ENCODE data around the gene MISP. TPM values are rescaled to one million over a fixed set of nuclear protein-coding genes. Genes with fewer than 3 reads are reported as not detected.
"Not testable (repeated sequence)": the region's sequence is repeated elsewhere in the genome, so short reads cannot be mapped to it uniquely, and the experiment has no call there.

Gene MISP
- total RNA-seq, 1 donor: not detected

DNA sequence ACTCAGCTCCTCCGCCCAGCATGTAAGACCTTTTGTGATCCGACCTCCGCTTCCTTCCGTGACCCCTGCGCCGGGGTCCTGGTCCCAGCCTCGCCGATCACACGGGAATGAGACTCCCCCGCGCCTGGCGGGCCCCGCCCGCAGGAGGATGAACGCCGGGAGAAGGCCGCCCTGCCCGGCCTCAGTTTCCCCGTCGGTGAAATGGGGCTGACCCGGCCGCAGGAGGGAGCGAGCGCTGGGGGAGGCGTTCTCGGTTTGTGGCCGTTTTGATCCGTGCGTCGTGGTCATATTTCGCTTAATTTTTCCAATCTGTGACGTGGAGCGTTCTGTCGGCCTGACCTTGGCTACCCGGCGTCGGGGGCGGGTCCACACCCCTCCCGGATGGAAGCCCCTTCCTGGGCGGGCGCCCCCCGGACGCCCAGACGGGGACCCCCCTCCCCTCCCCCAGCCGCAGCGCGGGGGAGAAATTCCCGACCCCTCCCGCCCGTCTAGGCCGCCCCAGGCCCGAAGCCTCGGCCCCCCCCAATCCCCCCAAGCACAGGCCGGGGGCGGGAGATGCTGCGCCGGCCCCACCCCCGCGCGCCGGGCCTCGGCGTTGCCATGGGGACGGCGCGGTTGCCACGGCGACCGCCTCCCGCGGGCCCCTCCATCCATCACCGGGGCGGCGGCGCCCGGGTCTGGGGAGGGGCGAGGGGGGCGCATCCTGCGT, 31.1 kb upstream of the MISP start:
- no peaks in the 10 kb centered on the region for H3K4me1 ChIP-seq (ENCODE audit: insufficient read depth, low read length)
- H3K4me3 ChIP-seq (ENCODE audit: low read length): no peak overlapping the region
- H3K27me3 ChIP-seq (ENCODE audit: insufficient read depth, low read length): peaks cover 14% of the 10 kb centered on the region
- no peaks in the 10 kb centered on the region for H3K9me3 ChIP-seq (ENCODE audit: low read depth, low read length)

DNA sequence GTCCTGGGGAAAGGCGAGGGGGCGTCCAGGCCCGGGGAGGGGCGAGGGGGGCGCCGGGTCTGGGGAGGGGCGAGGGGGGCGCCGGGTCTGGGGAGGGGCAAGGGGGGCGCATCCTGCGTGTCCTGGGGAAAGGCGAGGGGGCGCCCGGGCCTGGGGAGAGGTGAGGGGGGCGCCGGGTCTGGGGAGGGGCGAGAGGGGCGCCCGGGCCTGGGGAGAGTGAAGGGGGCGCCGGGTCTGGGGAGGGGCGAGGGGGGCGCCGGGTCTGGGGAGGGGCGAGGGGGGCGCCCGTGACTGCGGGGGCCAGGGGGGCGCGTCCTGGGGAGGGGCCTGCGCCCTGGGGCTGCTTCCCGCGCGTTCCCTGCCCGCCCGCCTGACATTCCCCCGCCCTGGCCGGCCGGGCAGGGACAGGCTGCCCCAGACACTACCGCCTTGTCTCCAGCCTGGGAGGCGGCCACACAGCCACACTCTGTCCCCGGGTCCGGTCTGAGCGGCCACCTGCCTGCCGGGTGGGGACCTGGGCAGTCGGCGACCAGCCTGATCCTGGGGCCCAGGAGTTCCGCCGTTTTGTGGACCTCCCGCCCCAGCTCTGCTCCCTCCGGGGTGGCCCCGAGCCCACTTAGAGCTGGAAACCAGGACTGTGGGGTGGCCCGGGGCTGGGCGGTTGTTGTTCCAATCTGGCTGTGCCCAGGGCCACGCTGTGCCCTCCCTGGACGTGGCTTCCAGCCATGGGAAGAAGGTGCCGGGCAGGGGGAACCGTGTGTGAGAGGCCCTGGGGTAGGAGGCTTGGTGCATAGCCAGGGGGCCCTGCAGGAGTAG, 30.4 kb upstream of the MISP start:
- H3K4me3 ChIP-seq (ENCODE audit: low read length): no peak overlapping the region
- no peaks in the 10 kb centered on the region for H3K9me3 ChIP-seq (ENCODE audit: low read depth, low read length)
- H3K27me3 ChIP-seq (ENCODE audit: insufficient read depth, low read length): peaks cover 14% of the 10 kb centered on the region
- H3K4me1 ChIP-seq (ENCODE audit: insufficient read depth, low read length): no peaks in the 10 kb centered on the region

DNA sequence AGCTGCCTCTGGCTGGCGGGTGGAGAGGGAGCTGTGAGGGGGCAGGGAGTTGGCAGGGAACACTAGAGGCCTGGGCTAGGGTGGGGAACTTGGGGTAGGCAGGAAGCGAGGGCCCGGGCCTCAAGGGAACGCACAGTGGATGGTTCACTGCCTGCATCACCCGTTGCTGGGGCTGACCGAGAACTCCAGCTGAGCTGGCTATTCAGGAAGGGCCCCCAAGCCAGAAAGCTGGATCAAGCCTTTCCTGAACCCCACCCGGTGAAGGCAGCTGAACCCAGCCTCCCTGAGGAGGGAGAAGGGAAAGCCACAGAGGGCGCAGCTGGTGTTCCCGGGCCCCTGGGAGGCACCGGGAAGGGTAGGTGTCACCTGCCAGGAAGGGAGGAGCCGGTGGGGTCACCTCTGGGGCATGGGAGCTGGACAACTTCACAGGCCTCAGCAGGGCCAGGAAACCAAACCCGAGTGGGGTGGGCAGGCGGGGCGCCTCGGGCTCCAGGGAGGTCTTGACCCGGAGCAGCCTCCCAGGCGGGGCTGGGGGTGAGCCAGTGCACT, 28.3 kb upstream of the MISP start:
- peaks cover 14% of the 10 kb centered on the region for H3K27me3 ChIP-seq (ENCODE audit: insufficient read depth, low read length)
- H3K4me3 ChIP-seq (ENCODE audit: low read length): no peak overlapping the region
- H3K9me3 ChIP-seq (ENCODE audit: low read depth, low read length): no peaks in the 10 kb centered on the region
- H3K4me1 ChIP-seq (ENCODE audit: insufficient read depth, low read length): no peaks in the 10 kb centered on the region

DNA sequence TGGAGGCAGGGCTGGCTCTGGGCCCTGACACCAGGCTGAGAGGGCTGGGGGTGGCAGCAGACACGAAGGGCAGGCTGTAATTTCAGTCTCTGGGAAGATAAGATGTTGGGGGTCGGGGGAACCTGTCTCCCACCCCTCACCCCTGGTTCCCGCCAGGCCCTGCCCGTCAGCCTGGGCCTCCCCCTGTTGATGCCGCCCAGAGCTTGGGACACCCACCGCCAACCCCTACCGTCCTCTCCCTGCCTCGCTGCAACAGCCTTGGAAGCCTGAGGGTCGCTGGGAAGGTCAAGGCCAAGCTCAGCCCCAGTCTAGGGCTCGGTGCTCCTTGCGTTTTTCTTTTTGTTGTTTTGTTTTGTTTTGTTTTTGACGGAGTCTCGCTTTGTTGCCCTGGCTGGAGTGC, 27.7 kb upstream of the MISP start:
- no peak overlapping the region for H3K4me3 ChIP-seq (ENCODE audit: low read length)

DNA sequence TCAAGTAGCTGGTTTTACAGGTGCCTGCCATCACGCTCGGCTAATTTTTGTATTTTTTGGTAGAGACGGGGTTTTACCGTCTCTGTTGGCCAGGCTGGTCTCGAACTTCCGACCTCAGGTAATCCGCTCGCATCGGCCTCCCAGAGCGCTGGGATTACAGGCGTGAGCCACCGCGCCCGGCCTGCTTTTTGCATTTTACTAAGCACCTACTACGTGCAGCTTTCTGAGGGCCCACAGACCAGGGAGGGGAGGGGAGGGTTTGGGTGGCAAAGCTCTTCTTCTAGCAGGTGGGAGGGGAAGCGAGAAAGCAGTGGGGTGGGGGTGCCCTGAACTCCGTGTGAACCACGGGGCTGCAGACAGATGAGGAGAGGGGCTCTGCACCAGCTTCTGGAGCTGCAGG, 27.2 kb upstream of the MISP start:
- H3K4me1 ChIP-seq (ENCODE audit: insufficient read depth, low read length): no peaks in the 10 kb centered on the region
- peaks cover 12% of the 10 kb centered on the region for H3K27me3 ChIP-seq (ENCODE audit: insufficient read depth, low read length)
- no peaks in the 10 kb centered on the region for H3K9me3 ChIP-seq (ENCODE audit: low read depth, low read length)
- H3K4me3 ChIP-seq (ENCODE audit: low read length): no peak overlapping the region

More for the DNA sequence above, 27.7 kb upstream of the MISP start:
- Histone ChIP-seq H3K9me3 (ENCODE audit: low read depth, low read length) (no peaks in the 10 kb centered on the region), H3K27me3 (ENCODE audit: insufficient read depth, low read length) (peaks cover 14% of the 10 kb centered on the region), H3K4me1 (ENCODE audit: insufficient read depth, low read length) (no peaks in the 10 kb centered on the region)

DNA sequence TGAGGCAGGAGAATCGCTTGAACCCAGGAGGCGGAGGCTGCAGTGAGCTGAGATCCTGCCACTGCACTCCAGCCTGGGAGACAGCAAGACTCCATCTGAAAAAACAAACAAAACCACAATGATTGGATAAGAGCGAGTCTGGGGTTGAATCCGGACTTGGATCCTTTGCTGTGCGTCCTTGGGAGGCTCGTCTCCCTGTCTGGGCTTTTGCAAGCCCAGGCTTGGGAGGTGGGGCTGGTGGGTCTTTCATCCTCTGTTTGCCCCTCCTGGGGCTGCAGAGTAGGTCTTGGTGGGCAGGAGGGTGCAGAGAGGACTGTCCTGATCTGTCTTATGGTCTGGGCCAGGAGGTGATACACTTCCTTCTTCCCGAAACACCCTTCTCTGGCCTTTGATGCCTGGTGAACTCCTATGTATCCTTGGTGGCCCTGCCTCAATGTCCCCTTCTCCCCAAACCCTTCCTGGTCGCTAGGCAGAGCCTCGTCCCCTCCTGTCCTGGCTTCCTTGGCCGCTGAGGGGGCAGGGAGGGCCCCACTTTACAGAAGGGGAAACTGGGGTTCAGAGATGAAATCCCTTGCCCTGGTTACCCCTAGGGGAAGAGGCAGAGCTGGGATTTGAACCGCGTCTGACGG, 25.3 kb upstream of the MISP start:
- Histone ChIP-seq H3K27me3 (ENCODE audit: insufficient read depth, low read length) (peaks cover 4% of the 10 kb centered on the region), H3K4me1 (ENCODE audit: insufficient read depth, low read length) (no peaks in the 10 kb centered on the region), H3K4me3 (ENCODE audit: low read length) (no peak overlapping the region), H3K9me3 (ENCODE audit: low read depth, low read length) (no peaks in the 10 kb centered on the region)

DNA sequence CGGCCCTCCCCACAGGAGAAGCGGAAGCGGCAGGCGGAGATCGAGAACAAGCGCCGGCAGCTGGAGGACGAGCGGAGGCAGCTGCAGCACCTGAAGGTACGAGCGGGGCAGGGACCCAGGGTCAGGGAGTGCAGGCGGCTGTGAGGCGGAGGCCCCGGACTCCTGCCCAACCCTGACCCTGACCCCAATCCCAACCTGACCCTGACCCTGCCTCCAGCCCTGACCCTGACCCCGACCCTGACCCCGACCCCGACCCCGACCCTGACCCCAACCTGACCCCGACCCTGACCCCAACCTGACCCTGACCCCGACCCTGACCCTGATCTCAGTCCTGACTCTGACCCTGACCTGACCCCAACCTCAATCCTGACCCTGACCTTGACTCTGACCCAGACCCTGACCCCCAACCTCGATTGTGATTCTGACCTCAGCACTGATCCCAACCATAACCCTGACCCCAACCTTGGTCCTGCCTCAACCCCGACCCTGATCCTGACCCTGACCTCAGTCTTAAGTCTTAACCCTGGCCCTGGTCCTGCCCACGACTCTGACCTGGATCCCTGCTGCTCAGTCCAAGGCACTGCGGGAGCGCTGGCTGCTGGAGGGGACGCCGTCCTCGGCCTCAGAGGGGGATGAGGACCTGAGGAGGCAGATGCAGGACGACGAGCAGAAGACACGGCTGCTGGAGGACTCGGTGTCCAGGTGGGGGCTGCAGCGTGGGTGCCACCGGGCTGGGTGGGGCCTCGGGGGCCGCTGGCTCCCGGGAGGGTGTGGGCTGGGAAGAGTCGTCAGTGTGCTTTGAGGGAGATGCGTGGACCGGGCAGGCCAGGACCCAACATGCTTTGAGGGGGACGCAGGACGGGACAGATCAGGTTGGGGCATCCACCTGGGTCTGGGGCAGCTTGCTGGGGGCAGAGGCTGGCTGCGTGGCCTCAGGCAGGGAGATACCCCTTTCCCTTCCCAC, 23.6 kb upstream of the MISP start:
- Histone ChIP-seq H3K4me1 (ENCODE audit: insufficient read depth, low read length) (no peaks in the 10 kb centered on the region), H3K4me3 (ENCODE audit: low read length) (no peak overlapping the region), H3K9me3 (ENCODE audit: low read depth, low read length) (no peaks in the 10 kb centered on the region), H3K27me3 (ENCODE audit: insufficient read depth, low read length) (no peaks in the 10 kb centered on the region)

DNA sequence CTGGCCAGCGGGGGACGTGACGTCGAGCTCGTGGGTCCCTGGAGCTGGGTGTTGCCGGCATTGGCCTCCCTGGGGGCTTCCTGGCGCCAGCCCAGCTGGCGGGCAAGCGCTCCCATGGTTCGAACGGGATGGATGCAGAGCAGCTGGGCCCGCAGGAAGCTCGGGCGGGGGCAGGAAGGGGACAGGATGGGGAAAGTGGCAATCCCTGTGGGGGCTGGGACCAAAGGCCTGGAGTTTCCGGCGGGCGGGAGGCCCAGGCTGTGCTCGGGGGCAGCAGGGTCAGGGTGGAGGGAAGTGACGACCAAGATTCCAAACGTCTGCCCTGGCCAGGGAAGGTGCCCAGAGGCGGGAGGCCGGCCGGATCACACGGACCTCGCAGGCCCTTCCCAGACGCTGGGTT, 22.9 kb upstream of the MISP start:
- H3K4me1 ChIP-seq (ENCODE audit: insufficient read depth, low read length): no peaks in the 10 kb centered on the region
- no peaks in the 10 kb centered on the region for H3K9me3 ChIP-seq (ENCODE audit: low read depth, low read length)
- no peak overlapping the region for H3K4me3 ChIP-seq (ENCODE audit: low read length)
- no peaks in the 10 kb centered on the region for H3K27me3 ChIP-seq (ENCODE audit: insufficient read depth, low read length)

DNA sequence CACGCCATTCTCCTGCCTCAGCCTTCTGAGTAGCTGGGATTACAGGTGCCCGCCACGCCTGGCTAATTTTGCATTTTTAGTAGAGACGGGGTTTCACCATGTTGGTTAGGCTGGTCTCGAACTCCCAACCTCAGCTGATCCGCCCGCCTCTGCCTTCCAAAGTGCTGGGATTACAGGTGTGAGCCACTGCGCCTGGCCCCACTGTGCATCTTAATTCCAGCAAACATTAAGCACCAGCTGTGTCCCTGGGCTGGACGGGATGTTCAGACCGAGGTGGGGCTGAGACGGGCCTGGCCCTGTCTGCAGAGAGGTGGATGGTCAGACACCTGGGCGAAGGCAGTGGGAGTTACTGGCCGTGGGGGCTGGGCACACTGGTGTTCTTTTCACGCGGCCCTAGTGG, 21.3 kb upstream of the MISP start:
- H3K4me3 ChIP-seq (ENCODE audit: low read length); H3K4me1 ChIP-seq (ENCODE audit: insufficient read depth, low read length); H3K27me3 ChIP-seq (ENCODE audit: insufficient read depth, low read length); H3K9me3 ChIP-seq (ENCODE audit: low read depth, low read length): not testable (repeated sequence)

DNA sequence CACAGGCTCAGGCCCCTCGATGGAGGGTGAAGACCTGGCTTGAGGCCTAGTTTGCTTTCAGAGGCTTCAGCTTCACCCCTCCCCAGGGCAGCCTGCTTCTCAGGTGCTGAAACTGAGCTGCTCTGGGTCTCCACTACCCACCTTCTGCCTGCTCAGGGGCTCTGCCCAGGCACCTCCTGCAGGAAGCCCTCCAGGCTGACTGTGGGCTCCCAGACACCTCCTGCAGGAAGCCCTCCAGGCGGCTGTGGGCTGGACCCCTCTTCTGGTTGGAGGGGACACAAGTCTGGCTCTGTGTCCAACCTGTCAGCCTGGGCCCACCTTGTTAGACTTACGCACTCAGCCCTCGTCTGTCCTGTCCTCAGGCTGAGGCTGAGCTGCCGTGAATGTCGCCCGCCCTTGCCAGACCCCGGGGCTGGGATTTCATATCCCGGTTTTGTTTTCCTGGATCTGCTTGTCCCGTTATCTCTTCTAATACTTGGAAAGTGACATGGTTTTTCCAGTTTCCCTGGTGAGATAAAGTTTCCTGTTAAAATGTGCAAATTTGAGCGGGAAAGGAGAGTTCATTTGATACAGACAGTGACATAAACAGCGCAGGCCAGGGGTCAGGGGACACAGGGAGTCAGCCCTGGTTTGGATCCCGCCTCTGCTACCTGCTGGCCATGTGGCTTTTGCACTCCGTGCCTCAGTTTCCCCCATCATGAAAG, 20.8 kb upstream of the MISP start:
- Histone ChIP-seq H3K4me3 (ENCODE audit: low read length) (no peak overlapping the region), H3K9me3 (ENCODE audit: low read depth, low read length) (no peaks in the 10 kb centered on the region), H3K27me3 (ENCODE audit: insufficient read depth, low read length) (no peaks in the 10 kb centered on the region), H3K4me1 (ENCODE audit: insufficient read depth, low read length) (no peaks in the 10 kb centered on the region)

DNA sequence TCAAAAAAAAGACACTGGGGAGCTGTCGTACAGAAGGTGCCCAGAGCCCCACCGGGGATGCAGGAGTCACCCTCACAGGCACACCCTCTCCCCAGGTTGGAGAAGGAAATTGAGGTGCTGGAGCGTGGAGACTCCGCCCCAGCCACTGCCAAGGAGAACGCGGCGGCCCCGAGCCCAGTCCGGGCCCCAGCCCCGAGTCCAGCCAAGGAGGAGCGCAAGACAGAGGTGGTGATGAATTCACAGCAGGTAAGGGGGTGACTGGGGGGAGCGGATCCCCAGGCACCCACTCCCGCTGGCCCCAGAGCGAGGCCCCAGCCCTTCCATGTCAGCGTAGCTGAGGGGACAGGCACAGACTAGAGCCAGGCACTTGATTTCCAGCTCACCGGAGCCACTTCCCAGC, 19.9 kb upstream of the MISP start:
- no peaks in the 10 kb centered on the region for H3K27me3 ChIP-seq (ENCODE audit: insufficient read depth, low read length)
- H3K9me3 ChIP-seq (ENCODE audit: low read depth, low read length): no peaks in the 10 kb centered on the region
- no peak overlapping the region for H3K4me3 ChIP-seq (ENCODE audit: low read length)
- no peaks in the 10 kb centered on the region for H3K4me1 ChIP-seq (ENCODE audit: insufficient read depth, low read length)

DNA sequence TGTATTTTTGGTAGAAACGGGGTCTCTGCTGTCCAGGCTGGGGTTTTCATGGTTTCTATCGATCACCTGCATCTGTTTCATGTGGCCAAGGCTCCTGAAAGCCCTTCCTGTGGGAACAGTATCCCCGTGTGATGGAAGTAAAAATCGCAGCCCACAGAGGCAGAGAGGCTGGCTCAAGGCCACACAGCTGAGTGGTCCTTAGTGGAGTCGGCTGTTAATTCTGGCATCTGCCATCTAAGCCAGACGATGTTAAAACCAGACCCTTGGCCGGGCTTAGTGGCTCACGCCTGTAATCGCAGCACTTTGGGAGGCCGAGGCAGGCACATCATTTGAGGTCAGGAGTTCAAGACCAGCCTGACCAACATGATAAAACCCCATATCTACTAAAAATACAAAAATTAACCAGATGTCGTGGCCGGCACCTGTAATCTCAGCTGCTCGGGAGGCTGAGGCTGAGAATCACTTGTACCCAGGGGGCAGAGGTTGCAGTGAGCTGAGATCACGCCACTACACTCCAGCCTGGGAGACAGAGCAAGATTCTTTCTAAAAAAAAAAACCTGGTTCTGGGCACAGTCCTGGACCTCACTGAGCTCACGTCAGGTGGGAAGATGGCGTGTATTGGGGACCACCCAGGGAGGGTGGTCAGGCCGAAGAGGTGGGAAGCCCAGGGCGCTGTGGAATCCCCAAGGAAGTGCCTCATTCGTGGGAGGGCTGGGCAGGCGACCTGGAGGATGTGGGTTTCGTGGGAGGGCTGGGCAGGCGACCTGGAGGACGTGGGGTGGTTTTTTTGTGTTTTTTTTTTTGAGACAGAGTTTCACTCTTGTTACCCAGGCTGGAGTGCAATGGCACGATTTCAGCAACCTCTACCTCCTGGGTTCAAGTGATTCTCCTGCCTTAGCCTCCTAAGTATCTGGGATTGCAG, 18.5 kb upstream of the MISP start:
- no peak overlapping the region for H3K4me3 ChIP-seq (ENCODE audit: low read length)
- H3K4me1 ChIP-seq (ENCODE audit: insufficient read depth, low read length): no peaks in the 10 kb centered on the region
- no peaks in the 10 kb centered on the region for H3K9me3 ChIP-seq (ENCODE audit: low read depth, low read length)
- no peaks in the 10 kb centered on the region for H3K27me3 ChIP-seq (ENCODE audit: insufficient read depth, low read length)

DNA sequence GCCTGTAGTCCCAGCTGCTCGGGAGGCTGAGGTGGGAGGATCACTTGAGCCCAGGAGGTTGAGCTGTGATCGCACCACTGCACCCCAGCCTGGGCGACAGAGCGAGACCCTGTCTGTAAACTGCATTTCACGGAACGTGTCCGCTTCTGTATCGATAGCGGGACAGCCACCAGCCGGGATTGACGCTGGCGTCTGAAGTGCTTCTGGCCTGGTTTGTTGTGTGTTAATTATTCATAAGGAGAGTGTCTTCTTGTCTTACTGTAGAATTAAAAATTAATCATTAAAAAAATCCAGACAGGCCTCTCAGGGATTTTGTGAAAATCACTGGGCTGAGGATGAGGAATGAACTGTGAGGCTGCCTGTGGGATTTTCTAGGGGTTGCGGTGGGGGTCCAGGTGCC, 16.2 kb upstream of the MISP start:
- no peaks in the 10 kb centered on the region for H3K4me1 ChIP-seq (ENCODE audit: insufficient read depth, low read length)
- no peak overlapping the region for H3K4me3 ChIP-seq (ENCODE audit: low read length)
- no peaks in the 10 kb centered on the region for H3K27me3 ChIP-seq (ENCODE audit: insufficient read depth, low read length)
- H3K9me3 ChIP-seq (ENCODE audit: low read depth, low read length): no peaks in the 10 kb centered on the region

Data from mononuclear cell (primary cell).